Neuronal stem cell (in vitro differentiated cells): ENCODE measurements around the gene SYNPO2.

ENCODE experiments used
- DNase-seq: peaks from one replicate; pipeline ENCODE4 v3.0.0-alpha.2; 2013; ENCODE audit warnings: low spot score
- H2AFZ ChIP-seq: one replicate; pipeline ENCODE4 v1.6.1; 2013; ENCODE audit warnings: mild to moderate bottlenecking, low read length, inconsistent platforms
- H2AK5ac ChIP-seq: 2 replicates; pipeline ENCODE4 v1.6.1; 2013; ENCODE audit warnings: low read depth, mild to moderate bottlenecking, inconsistent platforms, low read length, moderate library complexity, mixed read lengths
- H2BK120ac ChIP-seq: 2 replicates; pipeline ENCODE4 v1.6.1; 2013; ENCODE audit warnings: low read depth, mild to moderate bottlenecking, inconsistent platforms, low read length, moderate library complexity, mixed read lengths
- H2BK12ac ChIP-seq: one replicate; pipeline ENCODE4 v1.6.1; 2013; ENCODE audit warnings: low read length, inconsistent platforms
- H2BK15ac ChIP-seq: 2 replicates; pipeline ENCODE4 v1.6.1; 2013; ENCODE audit warnings: mild to moderate bottlenecking, low read length, inconsistent platforms, mixed read lengths
- H2BK5ac ChIP-seq: one replicate; pipeline ENCODE4 v1.6.1; 2013; ENCODE audit warnings: inconsistent platforms, mild to moderate bottlenecking, low read length, moderate library complexity
- H3K14ac ChIP-seq: one replicate; pipeline ENCODE4 v1.6.1; 2013; ENCODE audit warnings: low read length, inconsistent platforms
- H3K18ac ChIP-seq: 2 replicates; pipeline ENCODE4 v1.6.1; 2013; ENCODE audit warnings: low read length, inconsistent platforms
- H3K23ac ChIP-seq: 2 replicates; pipeline ENCODE4 v1.6.1; 2013; ENCODE audit warnings: low read depth, mild to moderate bottlenecking, mixed read lengths, low read length, inconsistent platforms; ENCODE audit not compliant: poor library complexity
- H3K27ac ChIP-seq: replicated peaks from 3 replicates; pipeline ENCODE4 v1.5.1; 2013; ENCODE audit warnings: low read length, inconsistent platforms
- H3K27me3 ChIP-seq, 3 experiments: 2 replicates each; pipeline ENCODE4 v1.6.1; 2013; ENCODE audit warnings: low read length in 3 of 3, mild to moderate bottlenecking in 2 of 3, inconsistent platforms in 1 of 3, low read depth in 1 of 3, mixed read lengths in 1 of 3, moderate library complexity in 1 of 3; ENCODE audit not compliant: control insufficient read depth in 3 of 3, insufficient read depth in 3 of 3
- H3K36me3 ChIP-seq, 2 donors: replicated peaks in 1 of 2; 2 replicates each; pipeline ENCODE4 v1.6.1; 2013; ENCODE audit warnings: low read length in 2 of 2; ENCODE audit not compliant: control insufficient read depth in 2 of 2, insufficient read depth in 2 of 2
- H3K4ac ChIP-seq: 2 replicates; pipeline ENCODE4 v1.6.1; 2013; ENCODE audit warnings: inconsistent platforms, mild to moderate bottlenecking, low read length, moderate library complexity
- H3K4me1 ChIP-seq, 2 donors: 1 replicate in 1 of 2; 2 replicates in 1 of 2; pipeline ENCODE4 v1.6.1; 2013; ENCODE audit warnings: low read length in 2 of 2, low read depth in 1 of 2; ENCODE audit not compliant: control insufficient read depth in 2 of 2, insufficient read depth in 1 of 2
- H3K4me2 ChIP-seq: one replicate; pipeline ENCODE4 v1.6.1; 2013; ENCODE audit warnings: mild to moderate bottlenecking, low read length, inconsistent platforms; ENCODE audit not compliant: insufficient read depth, poor library complexity, severe bottlenecking
- H3K4me3 ChIP-seq, 2 donors: 2 replicates each; pipeline ENCODE4 v1.5.1; 2013; ENCODE audit warnings: low read length in 2 of 2, mild to moderate bottlenecking in 2 of 2, inconsistent platforms in 1 of 2, moderate library complexity in 1 of 2
- H3K79me1 ChIP-seq: one replicate; pipeline ENCODE4 v1.6.1; 2013; ENCODE audit warnings: low read depth, mild to moderate bottlenecking, inconsistent platforms, low read length, moderate library complexity
- H3K9ac ChIP-seq: one replicate; pipeline ENCODE4 v1.6.1; 2013; ENCODE audit warnings: mild to moderate bottlenecking, low read depth, low read length, inconsistent platforms; ENCODE audit not compliant: poor library complexity
- H3K9me3 ChIP-seq, 2 donors: replicated peaks in 1 of 2; 2 replicates each; pipeline versions ENCODE3 to v1.6.1; 2013; ENCODE audit warnings: low read length in 2 of 2, mild to moderate bottlenecking in 2 of 2, inconsistent platforms in 1 of 2, low read depth in 1 of 2, mixed read lengths in 1 of 2, moderate library complexity in 1 of 2; ENCODE audit not compliant: control insufficient read depth in 2 of 2, insufficient read depth in 1 of 2
- H4K8ac ChIP-seq: one replicate; pipeline ENCODE4 v1.6.1; 2013; ENCODE audit warnings: low read depth, mild to moderate bottlenecking, inconsistent platforms, low read length, moderate library complexity
- H4K91ac ChIP-seq: one replicate; pipeline ENCODE4 v1.6.1; 2013; ENCODE audit warnings: low read length, low read depth, mild to moderate bottlenecking, inconsistent platforms; ENCODE audit not compliant: poor library complexity
- WGBS, 2 donors: extraction: QIAGEN DNeasy Blood & Tissue Kit; methylation state at CpG; one replicate each; pipeline ENCODE4 v1.1.7; 2013; ENCODE audit warnings: missing lambda C conversion rate in 2 of 2, mixed read lengths in 1 of 2; ENCODE audit not compliant: insufficient read length in 2 of 2, insufficient replicate concordance in 1 of 2; ENCODE audit errors: extremely low coverage in 2 of 2; 5-methylcytosine and 5-hydroxymethylcytosine counted together

Gene SYNPO2

GRCh38 chr4:119080721-119081541, 192.3 kb downstream of the SYNPO2 start:
- H3K9me3 ChIP-seq, result no peaks in the 10 kb centered on the region
- H3K23ac ChIP-seq, result no peak overlapping the region

GRCh38 chr4:119081542-119081859, 192.8 kb downstream of the SYNPO2 start:
- peaks cover 0 to 6% (median 0%) of the 10 kb centered on the region in 3 experiments for H3K27me3 ChIP-seq
- WGBS, 2 donors, result no CpG with 5 or more reads among the region's 1 CpG

More at GRCh38 chr4:119080721-119081541, 192.3 kb downstream of the SYNPO2 start:
- Histone ChIP-seq H3K27me3 (peaks cover 0 to 6% (median 0%) of the 10 kb centered on the region in 3 experiments), H3K4me1 (peaks cover 0 to 4% of the 10 kb centered on the region in 2 donors), H4K91ac (no peak overlapping the region), H2BK12ac (no peak overlapping the region), H2BK5ac (no peak overlapping the region), H3K9ac (no peak overlapping the region), H3K36me3 (no peaks in the 10 kb centered on the region), H3K4ac (no peak overlapping the region), H3K14ac (no peak overlapping the region), H4K8ac (no peak overlapping the region), H3K79me1 (no peaks in the 10 kb centered on the region), H2AFZ (no peak overlapping the region), H3K4me2 (no peak overlapping the region), H3K27ac (no peak overlapping the region), H2BK15ac (no peak overlapping the region), H2AK5ac (no peak overlapping the region), H2BK120ac (no peak overlapping the region), H3K4me3 (no peak overlapping the region), H3K18ac (no peak overlapping the region)
- no CpG with 5 or more reads among the region's 2 CpGs for WGBS, 2 donors
- DNase-seq, result no peak

GRCh38 chr4:119081943-119082342, 193.3 kb downstream of the SYNPO2 start:
- no peak overlapping the region for H3K4me2 ChIP-seq
- H3K4ac ChIP-seq, result no peak overlapping the region
- H3K9ac ChIP-seq, result no peak overlapping the region
- no peak overlapping the region for H2AFZ ChIP-seq
- WGBS, 2 donors, result 100% methylated on average over 1 of the region's 3 CpGs; no CpG with 5 or more reads in 1 of the 2 donors
- no peak overlapping the region for H4K91ac ChIP-seq
- H3K18ac ChIP-seq, result no peak overlapping the region
- no peak for DNase-seq
- H4K8ac ChIP-seq, result no peak overlapping the region
- H3K27ac ChIP-seq, result no peak overlapping the region
- no peaks in the 10 kb centered on the region for H3K79me1 ChIP-seq
- H2AK5ac ChIP-seq, result no peak overlapping the region
- no peak overlapping the region for H2BK15ac ChIP-seq
- H3K9me3 ChIP-seq, result no peaks in the 10 kb centered on the region
- no peak overlapping the region for H2BK12ac ChIP-seq
- H3K23ac ChIP-seq, result no peak overlapping the region
- no peak overlapping the region for H2BK120ac ChIP-seq
- H3K36me3 ChIP-seq, result no peaks in the 10 kb centered on the region
- peaks cover 0 to 4% of the 10 kb centered on the region in 2 donors for H3K4me1 ChIP-seq
- no peak overlapping the region for H3K4me3 ChIP-seq
- H3K27me3 ChIP-seq, result peaks cover 0 to 6% (median 0%) of the 10 kb centered on the region in 3 experiments
- no peak overlapping the region for H3K14ac ChIP-seq
- no peak overlapping the region for H2BK5ac ChIP-seq

More at GRCh38 chr4:119081542-119081859, 192.8 kb downstream of the SYNPO2 start:
- Histone ChIP-seq H2BK12ac (no peak overlapping the region), H3K14ac (no peak overlapping the region), H3K27ac (no peak overlapping the region), H3K18ac (no peak overlapping the region), H3K23ac (no peak overlapping the region), H4K8ac (no peak overlapping the region), H3K4ac (no peak overlapping the region), H3K9me3 (no peaks in the 10 kb centered on the region), H3K9ac (no peak overlapping the region), H3K4me3 (no peak overlapping the region), H2BK15ac (no peak overlapping the region), H2AFZ (no peak overlapping the region), H2BK120ac (no peak overlapping the region), H3K4me2 (no peak overlapping the region), H3K4me1 (peaks cover 0 to 4% of the 10 kb centered on the region in 2 donors), H4K91ac (no peak overlapping the region), H3K79me1 (no peaks in the 10 kb centered on the region), H2BK5ac (no peak overlapping the region), H2AK5ac (no peak overlapping the region), H3K36me3 (no peaks in the 10 kb centered on the region)
- no peak for DNase-seq

DNA sequence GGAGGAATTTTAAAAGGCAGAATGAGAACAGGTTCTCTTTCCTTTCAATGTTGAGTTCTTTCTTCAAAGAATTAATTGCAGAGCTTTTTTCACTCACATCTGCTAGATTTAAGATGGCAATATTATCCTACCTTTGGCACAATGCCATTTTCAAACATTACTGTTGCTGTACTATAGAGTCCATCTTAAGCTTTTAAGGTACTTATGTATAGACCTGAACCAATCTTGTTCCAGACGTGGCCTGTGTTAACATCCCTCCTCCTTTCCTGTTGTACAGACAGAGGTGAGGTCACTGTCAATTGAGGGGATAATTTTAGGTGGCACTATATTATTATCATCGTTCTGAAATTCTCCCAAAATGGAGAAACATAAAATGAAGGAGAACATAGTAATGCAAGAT, 194.0 kb downstream of the SYNPO2 start:
- Histone ChIP-seq H3K23ac (no peak overlapping the region), H2BK120ac (no peak overlapping the region), H4K91ac (no peak overlapping the region), H2BK12ac (no peak overlapping the region), H3K18ac (no peak overlapping the region), H3K9me3 (no peaks in the 10 kb centered on the region), H2BK5ac (no peak overlapping the region), H2AFZ (no peak overlapping the region), H3K4me1 (peaks cover 0 to 4% of the 10 kb centered on the region in 2 donors), H3K4me3 (no peak overlapping the region), H3K9ac (no peak overlapping the region), H3K4me2 (no peak overlapping the region), H3K4ac (no peak overlapping the region), H2AK5ac (no peak overlapping the region), H4K8ac (no peak overlapping the region), H3K79me1 (no peaks in the 10 kb centered on the region), H2BK15ac (no peak overlapping the region), H3K27ac (no peak overlapping the region), H3K27me3 (peaks cover 0 to 6% (median 0%) of the 10 kb centered on the region in 3 experiments), H3K36me3 (no peaks in the 10 kb centered on the region), H3K14ac (no peak overlapping the region)
- no peak for DNase-seq
- WGBS, 2 donors, result no CpG with 5 or more reads among the region's 2 CpGs
